ENCODE data around the gene B4GALT2.

- TF ChIP-seq, protein P1, sequence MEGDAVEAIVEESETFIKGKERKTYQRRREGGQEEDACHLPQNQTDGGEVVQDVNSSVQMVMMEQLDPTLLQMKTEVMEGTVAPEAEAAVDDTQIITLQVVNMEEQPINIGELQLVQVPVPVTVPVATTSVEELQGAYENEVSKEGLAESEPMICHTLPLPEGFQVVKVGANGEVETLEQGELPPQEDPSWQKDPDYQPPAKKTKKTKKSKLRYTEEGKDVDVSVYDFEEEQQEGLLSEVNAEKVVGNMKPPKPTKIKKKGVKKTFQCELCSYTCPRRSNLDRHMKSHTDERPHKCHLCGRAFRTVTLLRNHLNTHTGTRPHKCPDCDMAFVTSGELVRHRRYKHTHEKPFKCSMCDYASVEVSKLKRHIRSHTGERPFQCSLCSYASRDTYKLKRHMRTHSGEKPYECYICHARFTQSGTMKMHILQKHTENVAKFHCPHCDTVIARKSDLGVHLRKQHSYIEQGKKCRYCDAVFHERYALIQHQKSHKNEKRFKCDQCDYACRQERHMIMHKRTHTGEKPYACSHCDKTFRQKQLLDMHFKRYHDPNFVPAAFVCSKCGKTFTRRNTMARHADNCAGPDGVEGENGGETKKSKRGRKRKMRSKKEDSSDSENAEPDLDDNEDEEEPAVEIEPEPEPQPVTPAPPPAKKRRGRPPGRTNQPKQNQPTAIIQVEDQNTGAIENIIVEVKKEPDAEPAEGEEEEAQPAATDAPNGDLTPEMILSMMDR (conservative IDR thresholded peaks at IDR 0.05; ENCODE audit: low read depth, low read length), result no peak
- TF ChIP-seq EZH2 (IDR thresholded peaks at IDR 0.05; ENCODE audit: borderline replicate concordance, low read depth, low read length, poor library complexity, severe bottlenecking), result no peak
Measured at GRCh38 chr1:43986712-43987111, 7.7 kb downstream of the B4GALT2 start.
